CD4-positive, alpha-beta T cell treated with Interferon gamma for 1 hour (primary cell): Measurements from ENCODE around the gene HEMGN.
A peak's percentile ranks its signal among the peaks of the same experiment; 100 is the strongest.
"Not testable (repeated sequence)": the region's sequence is repeated elsewhere in the genome, so short reads cannot be mapped to it uniquely, and the experiment has no call there.

Experiments used
- DNase-seq: peaks from one replicate; pipeline ENCODE4 v3.0.0-alpha.2; 2020

HEMGN gene

DNA sequence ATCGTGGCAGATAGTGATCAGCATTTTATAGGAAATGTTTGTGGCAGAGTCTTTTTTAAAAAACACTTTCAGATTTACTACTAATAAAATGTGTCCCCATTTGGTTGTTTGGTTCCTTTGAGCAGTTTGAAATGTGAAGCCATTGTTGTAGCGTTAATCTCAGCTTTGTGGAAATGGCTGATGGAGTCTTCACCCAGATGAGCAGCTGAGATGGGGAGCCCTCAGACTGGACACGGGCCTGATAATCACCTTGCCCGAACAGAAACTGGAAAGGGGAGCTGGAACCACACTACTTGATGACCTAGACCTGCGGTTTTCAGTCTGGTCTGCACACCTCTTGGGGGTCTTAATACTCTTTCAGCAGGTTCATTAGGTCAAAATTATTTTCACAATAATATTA, 24.6 kb upstream of the HEMGN start:
- DNase-seq: no peak

DNA sequence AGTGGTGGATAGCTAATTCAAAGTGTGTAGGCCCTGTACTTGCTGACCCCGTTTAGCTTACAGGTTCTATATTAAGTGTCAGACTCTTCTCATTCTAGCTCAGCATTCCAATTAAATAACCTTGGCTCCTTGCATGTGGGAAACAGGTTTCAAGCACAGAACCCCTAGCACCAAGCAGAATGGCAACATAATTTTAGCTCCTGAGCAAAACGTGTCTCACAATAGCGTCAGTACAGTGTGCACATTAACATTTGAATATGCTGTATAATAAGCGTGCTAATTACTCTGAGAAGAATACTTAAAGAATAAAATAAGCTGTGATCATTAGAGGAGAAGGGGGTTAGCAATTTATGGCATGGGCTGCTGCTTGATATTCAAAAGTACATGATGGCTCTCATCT, 24.2 kb upstream of the HEMGN start:
- DNase-seq: no peak

DNA sequence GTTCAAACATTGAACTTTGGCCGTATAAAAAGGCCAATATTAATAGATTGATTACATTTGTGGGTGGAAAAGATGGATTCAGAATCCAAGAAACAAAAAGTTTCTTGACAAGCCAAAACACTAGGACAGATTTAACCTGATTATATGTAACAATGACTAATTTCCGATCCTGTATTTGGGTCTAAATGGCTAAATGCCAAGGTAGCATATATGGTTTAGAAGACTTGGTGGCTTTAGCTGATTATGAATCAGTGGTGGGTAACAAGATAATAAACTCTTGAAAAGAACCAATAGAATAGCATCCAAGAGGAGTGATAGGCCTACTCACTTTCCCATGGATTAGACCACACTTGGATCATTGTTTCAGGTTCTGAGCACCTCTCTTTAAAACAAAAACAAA, 23.4 kb upstream of the HEMGN start:
- no peak for DNase-seq

DNA sequence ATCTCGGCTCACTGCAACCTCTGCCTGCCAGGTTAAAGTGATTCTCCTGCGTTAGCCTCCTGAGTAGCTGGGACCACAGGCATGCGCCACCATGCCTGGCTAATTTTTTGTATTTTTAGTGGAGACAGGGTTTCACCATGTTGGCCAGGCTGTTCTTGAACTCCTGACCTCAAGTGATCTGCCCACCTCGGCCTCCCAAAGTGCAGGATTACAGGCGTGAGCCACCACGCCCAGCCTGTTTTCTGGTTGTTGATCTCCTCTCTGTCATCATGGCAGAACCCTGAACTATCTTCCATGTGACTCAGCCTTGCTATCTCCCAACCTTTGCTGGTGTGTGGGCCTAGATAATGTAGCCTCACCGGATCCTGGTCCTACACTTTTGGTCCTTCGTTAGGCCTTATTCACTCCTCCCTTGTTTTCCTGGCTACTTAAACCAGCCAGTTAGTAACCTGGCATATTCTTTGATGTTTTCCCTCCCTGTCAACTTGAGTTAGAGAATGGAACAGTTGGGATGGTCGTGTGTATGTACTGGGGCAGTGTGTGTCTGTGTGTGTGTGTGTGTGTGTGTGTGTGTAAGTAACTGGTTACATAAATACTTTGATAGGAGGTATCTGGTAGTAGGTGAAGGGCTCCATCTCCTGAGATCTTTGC, 22.8 kb upstream of the HEMGN start:
- DNase-seq: not testable (repeated sequence)

DNA sequence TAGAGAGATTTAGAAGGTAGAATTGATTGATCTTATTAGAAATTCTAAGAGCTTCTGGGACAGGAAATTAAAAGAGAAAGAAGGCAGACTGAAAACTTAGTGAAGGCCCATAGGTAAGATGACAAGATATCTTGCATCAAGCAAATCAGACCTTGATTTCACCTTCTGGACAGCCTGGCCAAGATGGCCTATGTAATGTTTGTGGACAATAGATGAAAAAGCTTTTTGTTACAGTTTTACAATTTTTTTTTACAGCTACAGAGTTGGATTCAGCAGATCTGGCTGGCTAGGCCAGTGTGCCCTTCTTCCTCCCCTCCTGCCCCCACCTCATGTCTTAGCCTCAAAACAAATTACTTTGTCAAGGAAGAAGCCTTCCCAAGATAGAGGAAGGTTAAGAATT, 21.6 kb upstream of the HEMGN start:
- DNase-seq: no peak

DNA sequence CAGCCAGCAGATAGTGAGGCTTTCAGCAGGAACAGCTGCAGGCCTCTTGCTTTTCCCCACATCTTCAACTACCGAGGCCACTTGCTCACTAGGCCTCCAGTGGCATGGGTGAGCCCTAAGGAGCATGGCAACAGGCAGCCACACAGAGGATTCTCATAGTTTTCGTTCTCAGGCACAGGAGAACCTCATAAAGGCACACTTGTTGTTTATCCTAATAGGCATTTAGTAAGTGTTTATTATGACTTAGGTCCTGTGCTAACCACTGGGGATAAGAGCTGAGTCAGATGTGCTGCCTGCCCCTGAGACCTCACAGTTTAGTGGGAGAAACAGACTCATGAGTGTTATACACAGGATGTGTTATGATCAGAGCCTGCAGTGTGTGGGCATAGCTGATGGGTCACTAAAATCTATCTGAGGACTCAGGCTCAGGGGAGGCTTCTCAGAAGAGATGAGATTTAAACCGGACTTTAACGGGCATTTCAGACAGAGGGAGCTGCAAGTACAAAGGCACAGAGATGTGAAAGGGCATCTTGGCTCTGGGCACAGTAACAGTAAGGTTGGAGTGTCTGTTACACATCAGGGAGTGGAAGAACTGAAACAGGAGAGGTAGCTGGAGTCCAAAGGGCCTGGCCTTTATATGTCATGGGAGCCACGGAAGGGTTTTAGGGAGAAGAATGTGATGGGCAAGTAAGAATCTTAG, 21.0 kb upstream of the HEMGN start:
- DNase-seq: no peak

DNA sequence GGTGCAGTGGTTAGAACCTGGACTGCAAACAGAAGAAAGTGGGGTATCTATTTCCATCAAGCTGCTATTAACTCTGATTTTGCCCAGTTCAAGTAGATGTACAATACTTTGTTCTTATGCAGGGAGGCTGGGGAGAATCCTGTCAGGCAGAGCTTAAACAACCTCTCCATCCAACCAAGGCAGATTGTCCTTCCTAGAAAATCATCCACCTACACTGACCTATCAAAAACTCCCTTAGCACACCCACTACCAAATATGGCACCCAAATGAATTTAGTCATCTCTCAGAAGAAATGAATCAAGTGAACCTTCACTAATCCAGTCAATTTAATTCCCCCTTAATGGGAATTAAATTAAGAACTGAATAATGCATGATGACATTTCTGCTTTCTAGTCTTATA, 18.4 kb upstream of the HEMGN start:
- DNase-seq: no peak

DNA sequence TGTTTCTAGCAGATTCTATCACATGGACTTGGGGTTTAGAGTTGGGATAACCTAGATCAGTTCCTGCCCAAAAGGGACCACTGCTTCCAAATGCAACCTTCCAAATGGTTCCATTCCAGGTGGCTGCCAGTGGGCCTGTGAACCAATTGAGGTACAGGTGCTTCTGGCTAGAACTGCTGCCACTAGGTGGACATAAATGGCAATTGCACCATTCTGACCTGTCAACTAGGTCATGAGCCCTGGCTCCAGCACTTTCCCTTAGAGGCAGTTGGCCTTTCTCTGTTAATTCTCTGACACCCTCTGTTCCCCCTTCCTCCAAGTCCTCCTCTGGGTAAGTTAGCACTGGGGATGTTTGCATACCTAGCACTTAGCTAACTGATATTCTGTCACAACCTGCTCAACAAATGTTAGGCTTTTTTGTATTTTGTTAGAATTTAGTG, 16.6 kb upstream of the HEMGN start:
- DNase-seq: peak; percentile 56

DNA sequence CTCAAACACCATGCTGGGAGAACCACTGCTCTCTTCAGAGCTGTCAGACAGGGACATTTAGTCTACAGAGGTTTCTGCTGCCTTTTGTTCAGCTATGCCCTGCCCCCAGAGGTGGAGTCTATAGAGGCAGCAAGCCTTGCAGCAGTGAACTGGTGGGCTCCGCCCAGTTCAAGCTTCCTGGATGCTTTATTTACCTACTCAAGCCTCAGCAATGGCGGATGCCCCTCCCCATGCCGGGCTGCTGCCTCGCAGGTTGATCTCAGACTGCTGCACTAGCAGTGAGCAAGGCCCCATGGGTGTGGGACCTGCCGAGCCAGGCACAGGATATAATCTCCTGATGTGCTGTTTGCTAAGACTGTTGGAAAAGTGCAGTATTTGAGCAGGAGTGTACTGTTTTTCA, 12.9 kb upstream of the HEMGN start:
- peak; percentile 7 for DNase-seq

DNA sequence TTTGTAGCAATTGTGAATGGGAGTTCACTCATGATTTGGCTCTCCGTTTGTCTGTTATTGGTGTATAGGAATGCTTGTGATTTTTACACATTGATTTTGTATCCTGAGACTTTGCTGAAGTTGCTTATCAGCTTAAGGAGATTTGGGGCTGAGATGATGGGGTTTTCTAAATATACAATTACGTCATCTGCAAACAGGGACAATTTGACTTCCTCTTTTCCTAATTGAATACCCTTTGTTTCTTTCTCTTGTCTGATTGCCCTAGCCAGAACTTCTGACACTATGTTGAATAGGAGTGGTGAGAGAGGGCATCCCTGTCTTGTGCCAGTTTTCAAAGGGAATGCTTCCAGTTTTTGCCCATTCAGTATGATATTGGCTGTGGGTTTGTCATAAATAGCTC, 9.1 kb upstream of the HEMGN start:
- not testable (repeated sequence) for DNase-seq

DNA sequence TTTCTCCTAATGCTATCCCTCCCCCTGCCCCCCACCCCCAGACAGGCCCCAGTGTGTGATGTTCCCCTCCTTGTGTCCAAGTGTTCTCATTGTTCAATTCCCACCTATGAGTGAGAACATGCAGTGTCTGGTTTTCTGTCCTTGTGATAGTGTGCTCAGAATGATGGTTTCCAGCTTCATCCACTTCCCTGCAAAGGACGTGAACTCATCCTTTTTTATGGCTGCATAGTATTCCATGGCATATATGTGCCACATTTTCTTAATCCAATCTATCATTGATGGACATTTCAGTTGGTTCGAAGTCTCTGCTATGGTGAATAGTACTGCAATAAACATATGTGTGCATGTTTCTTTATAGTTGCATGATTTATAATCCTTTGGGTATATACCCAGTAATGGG, 7.5 kb upstream of the HEMGN start:
- not testable (repeated sequence) for DNase-seq

DNA sequence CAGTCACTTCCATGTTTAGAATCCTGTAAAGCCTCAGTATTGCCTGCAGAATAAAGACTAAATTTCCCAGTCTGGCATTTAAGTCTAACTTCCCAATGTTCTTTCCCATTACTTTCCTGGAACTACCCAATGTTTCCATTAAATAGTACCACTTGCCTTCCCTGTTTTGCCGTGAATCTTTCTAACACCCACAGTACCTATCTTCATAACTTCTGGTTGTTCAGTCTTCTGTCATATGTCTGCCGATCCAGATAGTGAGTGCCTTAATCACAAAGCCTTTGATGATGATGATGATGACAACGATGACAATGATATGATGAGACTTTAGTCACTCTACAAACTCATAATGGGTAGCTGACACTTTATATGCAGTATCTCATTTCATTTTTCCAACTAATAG, 6.6 kb upstream of the HEMGN start:
- DNase-seq: no peak

DNA sequence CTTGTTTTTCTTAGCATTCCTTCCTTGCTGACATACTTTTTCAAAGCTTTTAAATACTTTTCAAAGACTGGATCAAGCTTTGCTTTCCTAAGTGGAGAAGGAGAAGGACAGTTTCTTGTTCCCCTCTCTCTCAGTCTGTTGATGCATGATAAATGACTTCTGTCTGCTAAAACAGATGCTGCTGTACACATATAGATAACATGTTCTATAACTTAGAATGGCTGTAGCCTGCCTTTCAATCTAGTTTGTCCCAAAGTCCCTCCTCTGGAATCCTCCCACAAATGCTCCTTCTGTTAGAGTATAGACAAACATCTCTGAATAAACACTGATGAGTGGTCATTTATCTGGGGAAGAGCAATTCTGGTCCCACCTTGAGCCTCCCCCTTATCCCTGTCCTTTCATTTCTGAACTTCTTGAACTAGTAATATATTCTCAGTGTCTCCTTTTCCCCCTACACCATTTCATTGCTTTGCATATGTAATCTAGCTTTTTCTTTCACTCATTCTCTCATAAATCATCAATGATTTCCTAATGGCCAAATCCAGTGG, 5.4 kb upstream of the HEMGN start:
- no peak for DNase-seq

DNA sequence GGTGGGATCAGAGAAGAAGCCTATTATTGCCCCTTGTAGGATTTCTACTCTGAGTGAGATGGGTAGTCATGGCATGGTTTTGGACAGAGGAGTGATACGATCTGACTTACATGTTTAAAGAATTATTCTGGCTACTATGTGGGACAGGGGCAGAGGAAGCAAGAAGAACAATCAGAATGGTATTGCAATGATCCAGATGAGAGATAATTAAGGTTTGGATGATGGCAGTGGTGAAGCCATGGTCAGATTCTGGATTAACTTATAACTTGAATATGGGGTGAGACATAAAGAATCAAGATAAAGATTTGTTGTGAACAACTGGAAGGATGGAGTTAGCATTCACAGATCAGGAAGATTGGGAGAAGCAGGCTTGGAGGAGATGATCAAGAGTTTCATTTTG, 3.4 kb upstream of the HEMGN start:
- DNase-seq: no peak

DNA sequence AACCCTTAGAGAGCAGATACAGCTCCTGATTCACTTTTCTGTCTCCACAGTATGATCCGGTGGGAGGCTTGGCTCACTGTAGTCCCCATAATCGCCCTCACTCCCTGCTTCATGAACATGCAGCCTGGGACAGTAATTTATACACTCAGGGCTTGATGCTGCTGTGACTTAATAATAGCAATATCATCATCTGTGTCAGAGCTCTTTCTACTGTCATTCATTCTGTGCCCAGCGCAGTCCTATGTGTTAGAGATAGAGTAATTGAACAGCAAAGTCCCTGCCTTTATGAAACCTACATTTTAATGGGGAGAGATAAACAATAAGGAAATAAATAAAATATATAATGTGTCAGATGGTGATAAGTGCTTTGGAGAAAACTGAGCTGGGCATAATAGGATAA, 2.8 kb upstream of the HEMGN start:
- DNase-seq: no peak

DNA sequence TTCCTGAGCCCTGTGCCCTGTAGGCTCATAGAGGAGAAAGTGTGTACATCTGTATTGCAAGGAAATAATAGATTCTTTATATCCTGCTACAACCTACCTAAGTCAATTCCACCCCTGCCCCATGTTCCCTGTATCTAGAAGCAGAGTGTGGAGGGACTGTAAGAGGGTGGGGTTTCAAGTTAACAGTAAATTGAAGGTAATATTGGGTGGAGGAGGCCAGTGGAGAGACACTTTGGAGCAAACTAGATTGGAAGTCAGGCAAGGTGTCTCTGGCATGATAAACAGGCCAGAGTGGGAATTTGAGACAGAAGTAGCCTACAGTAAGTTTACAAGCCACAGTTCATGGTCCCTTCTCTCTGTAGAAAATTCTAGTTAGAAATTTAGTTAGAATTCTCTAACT, 2.3 kb upstream of the HEMGN start:
- DNase-seq: no peak

DNA sequence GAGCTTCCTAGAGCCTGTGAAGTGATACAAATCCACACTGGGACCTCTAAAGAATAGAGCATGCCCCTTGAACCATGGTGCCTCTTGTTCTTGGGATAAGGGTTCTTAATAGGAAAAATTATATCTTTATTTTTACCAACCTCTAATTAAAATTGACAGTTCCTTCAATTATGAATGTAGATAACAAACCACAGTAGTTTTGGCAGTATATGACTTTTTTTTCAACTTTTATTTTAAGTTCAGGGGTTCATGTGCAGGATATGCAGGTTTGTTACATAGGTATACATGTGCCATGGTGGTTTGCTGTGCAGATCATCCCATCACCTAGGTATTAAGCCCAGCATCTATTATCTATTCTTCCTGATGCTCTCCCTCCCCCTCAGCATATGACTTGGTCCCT, 974 bp downstream of the HEMGN start:
- DNase-seq: no peak

DNA sequence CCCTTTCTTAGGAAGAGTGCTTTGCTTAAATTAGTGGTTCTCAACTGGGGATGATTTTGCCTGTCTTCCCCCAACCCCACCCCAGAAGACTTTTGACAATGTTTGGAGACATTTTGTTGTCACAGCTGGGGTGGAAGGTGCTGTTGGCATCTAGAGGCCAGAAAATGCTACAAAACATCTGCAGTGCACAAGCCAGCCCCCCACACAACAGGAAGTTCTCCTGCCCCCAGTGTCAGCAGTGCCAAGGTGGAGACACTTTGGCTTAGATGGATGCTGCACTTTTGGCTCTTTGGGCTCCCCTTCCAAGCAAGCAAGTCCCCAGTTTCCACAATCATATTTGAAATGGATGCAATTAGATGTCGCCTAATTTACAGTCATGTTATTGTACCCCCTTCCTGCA, 2.7 kb downstream of the HEMGN start:
- no peak for DNase-seq

DNA sequence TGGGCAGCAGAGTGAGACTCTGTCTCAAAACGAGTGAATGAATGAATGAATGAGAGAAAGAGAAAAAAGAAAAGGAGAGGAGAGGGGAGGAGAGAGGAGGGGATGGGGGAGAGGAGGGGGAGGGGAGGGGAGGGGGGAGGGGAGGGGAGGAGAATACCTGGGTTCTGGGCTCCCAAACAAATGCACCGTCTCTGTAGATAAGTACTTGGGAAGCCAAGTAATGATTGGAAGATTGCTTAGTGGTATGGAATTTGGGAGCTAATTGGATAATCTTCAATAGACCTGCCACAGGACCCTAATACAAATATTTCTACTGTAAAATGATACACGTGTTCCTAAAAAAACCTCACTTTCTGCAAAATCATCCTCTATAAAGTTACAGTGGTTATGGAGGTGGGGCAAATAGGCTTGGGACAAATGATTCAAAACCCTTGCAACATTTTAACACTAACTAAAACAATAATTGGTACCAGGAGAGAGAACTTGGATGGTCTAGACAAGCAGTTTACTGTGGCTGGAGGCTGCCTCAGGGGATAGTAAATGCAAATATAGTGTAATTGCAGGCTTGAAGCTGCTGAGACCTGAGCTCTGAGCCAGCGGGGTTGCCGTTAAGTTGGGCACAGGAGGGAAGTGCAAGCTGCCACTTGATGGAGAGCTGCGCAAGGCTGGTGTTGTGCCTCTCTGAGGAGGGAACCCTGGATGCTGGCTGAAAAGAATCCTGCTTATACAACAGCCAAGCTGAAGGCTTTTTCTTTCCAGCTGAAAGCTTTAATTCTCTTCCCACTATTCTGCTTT, 3.5 kb downstream of the HEMGN start:
- DNase-seq: no peak

DNA sequence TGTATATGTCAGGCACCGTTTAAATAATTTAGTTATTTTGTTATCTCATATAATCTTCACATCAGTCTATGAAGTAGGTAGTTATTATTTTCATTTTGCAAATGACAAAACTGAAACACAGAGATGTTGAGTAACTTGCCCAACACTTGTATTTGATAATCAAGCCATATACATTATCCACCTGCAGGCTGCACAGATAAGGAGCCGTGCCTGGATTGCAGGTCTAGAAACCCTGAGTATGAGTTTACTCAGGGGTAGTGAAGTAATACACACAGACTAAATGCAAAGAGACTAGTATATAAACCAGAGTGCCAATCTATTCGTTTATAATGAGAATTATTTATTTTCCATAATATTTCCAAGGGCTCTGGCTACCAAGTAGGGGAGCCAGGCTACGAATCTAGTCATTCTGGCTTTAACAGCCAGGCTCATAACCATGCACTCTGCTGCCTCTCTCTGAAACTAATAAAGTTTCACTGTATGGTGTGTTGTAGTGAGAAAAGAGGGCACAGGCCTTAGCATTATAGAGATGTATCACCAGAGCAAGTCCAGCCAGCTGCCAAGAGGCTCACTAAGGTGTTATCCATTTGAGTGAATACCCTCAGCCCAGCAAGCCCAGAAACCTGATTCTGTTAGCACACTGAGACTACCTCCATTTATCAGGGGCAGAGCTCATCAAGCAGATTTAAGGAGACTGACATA, 4.5 kb downstream of the HEMGN start:
- no peak for DNase-seq

DNA sequence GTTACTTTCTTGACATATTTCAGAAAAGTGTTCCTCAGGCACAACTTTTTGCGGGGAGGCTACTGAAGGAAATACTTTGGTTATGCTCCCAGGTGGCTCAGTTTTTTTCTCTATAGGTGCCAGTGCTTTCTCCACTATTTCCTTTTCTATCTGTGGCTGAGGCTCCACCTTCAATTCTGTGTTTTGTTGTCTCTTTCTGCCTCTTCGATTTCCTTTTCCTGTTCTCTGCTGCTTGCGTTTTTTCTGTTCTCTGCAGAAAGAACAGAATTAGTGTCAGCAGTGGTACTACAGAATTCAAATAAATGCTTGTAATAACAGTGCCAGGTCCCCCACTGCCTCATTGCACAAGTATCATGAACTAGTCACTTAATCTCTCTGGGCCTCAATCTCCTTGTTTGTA, 7.0 kb downstream of the HEMGN start:
- no peak for DNase-seq

DNA sequence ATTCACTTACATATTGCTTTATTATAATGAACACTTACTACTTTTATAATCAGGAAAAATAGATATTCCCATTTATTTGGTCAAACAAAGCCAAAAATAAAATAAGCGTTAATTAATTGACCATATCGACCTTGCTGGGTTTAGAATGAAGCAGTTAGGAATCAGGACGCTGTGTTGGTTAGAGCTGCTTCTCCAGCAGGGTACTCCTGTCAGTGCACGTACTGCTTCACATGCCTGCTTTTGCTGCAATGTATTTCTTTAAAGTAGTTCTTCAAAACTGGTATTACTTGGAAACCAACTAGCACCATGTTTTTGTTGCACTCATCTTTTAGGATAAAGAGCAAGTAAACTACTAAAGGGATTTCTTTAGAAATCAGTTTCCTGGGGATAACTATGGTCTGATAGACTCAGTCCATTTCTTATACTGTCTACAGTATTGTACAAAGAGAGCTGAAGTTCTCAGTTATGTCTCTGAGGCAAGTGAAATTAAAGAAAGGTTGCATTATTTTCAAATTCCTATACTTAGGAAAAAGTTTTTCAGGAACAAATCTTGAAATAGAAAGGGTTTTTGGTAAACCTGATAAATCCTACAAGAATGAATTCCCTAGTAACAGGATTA, 8.9 kb downstream of the HEMGN start:
- DNase-seq: no peak
